HK-2 (cell line): ENCODE results near the gene EXOSC6.
"Not testable (repeated sequence)": the region's sequence is repeated elsewhere in the genome, so short reads cannot be mapped to it uniquely, and the experiment has no call there.

Experiments
- DNase-seq: peaks from one replicate; pipeline ENCODE4 v3.0.0-alpha.2; 2018; ENCODE audit not compliant: unreplicated experiment

Gene EXOSC6

DNA sequence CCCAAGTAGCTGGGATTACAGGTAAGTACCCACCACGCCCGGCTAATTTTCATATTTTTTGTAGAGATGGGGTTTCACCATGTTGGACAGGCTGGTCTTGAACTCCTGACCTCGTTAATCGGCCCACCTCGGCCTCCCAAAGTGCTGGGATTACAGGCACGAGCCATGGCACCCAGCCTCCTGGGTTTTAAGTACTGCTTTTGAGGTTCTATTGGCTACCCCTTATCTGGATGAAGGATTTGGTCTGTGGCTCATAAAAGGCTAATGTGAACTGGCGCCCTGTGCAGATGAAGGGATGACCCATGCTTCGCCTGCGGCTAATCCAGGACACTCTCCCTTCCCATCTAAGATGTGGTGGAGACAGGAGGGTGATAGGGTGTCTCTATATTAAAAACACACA, 52.6 kb downstream of the EXOSC6 start:
- not testable (repeated sequence) for DNase-seq

DNA sequence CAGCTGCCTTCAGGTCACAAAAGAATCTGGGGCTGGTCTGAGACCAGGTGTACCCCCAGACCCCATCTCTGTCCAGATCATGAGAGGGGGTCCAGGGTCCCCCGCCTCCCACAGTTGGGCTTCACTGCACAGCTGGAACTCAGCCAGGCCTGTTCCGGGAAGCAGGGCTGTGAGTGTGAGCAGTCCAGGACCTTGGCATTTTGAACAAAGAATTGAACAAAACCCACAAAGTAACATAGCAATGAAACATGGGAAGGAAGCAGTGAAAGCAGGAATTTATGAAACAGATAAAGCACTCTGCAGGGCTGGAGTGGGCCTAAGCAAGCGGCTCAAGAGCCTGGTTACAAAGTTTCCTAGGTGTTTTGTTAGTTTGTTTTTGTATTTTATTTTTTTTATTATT, 53.1 kb downstream of the EXOSC6 start:
- DNase-seq = not testable (repeated sequence)

- DNase-seq = not testable (repeated sequence)
These were observed 53.5 kb downstream of the EXOSC6 start for GRCh38 chr16:70198230-70198629.

DNA sequence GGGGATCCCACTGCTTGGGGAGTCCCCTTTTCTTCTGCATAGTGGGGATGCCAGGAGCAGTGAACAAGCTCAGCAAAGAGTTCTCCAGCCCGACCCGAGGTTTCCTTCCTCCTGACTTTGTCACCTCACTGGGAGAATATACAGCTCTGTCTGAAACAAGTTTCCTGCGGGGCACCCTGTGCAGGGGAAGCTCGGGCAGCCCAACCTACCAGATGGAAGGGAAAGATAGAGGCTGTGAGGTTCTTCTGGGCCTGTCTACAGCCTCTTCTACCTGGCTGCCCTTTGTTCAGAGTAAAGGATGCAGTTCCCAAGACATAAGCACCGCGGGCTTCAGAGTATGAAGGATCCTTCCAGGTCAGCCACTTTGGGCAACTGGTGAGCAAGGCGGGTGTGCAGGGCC, 54.1 kb downstream of the EXOSC6 start:
- not testable (repeated sequence) for DNase-seq
